ENCODE data around the gene KIAA0319L. TPM values are rescaled to one million over a fixed set of nuclear protein-coding genes. Genes with fewer than 3 reads are reported as not detected.
"Not testable (repeated sequence)": the region's sequence is repeated elsewhere in the genome, so short reads cannot be mapped to it uniquely, and the experiment has no call there.

Gene KIAA0319L
- total RNA-seq, 2 experiments from 2014 or later: 22.6 to 27.0 TPM

- CTCF ChIA-PET: interaction anchor here (1.4 kb wide), 1 partner anchor 93 kb away, joined by 3 read pairs; no protein-coding TSS in a partner anchor
- POLR2A ChIA-PET: no interaction called here
Measured at GRCh38 chr1:35475356-35475755, 81.8 kb downstream of the KIAA0319L start.

GRCh38 chr1:35473216-35473615, 84.0 kb downstream of the KIAA0319L start:
- CTCF ChIA-PET, POLR2A ChIA-PET: not testable (repeated sequence)

GRCh38 chr1:35470977-35471613, 86.1 kb downstream of the KIAA0319L start:
- POLR2A ChIA-PET: no interaction called here
- CTCF ChIA-PET: no interaction called here

GRCh38 chr1:35466120-35466519, 91.1 kb downstream of the KIAA0319L start:
- POLR2A ChIA-PET: no interaction called here

GRCh38 chr1:35463749-35464148, 93.5 kb downstream of the KIAA0319L start:
- CTCF ChIA-PET, POLR2A ChIA-PET: not testable (repeated sequence)

More at GRCh38 chr1:35466120-35466519, 91.1 kb downstream of the KIAA0319L start:
- CTCF ChIA-PET: no interaction called here

GRCh38 chr1:35463232-35463631, 94.0 kb downstream of the KIAA0319L start:
- POLR2A ChIA-PET: no interaction called here

GRCh38 chr1:35461966-35462651, 95.1 kb downstream of the KIAA0319L start:
- POLR2A ChIA-PET: no interaction called here
- CTCF ChIA-PET: no interaction called here

More at GRCh38 chr1:35463232-35463631, 94.0 kb downstream of the KIAA0319L start:
- CTCF ChIA-PET: no interaction called here

GRCh38 chr1:35460796-35461195, 96.4 kb downstream of the KIAA0319L start:
- POLR2A ChIA-PET: no interaction called here
- CTCF ChIA-PET: no interaction called here

GRCh38 chr1:35454616-35455015, 102.6 kb downstream of the KIAA0319L start:
- ChIA-PET POLR2A (no interaction called here), CTCF (interaction anchor here (0.6 to 1.4 kb wide), 3 partner anchors 103 to 135 kb away, joined by 3 to 4 read pairs (median 4); partner anchors contain the start of genes KIAA0319L and NCDN)

- ChIA-PET POLR2A (interaction anchor here (0.6 kb wide), 1 partner anchor 14 kb away, joined by 3 read pairs; no protein-coding TSS in a partner anchor), CTCF (interaction anchor here (1.4 to 6.0 kb wide), 2 partner anchors 103 to 111 kb away, joined by 4 to 42 read pairs; partner anchors contain the start of genes KIAA0319L and NCDN)
Measured at GRCh38 chr1:35454176-35454575, 103.0 kb downstream of the KIAA0319L start.

- ChIA-PET CTCF (interaction anchor here (0.8 to 6.0 kb wide), 4 partner anchors 93 to 116 kb away, joined by 4 to 42 read pairs (median 22); partner anchors contain the start of genes KIAA0319L and NCDN), POLR2A (no interaction called here)
Measured at GRCh38 chr1:35453031-35453430, 104.2 kb downstream of the KIAA0319L start.

GRCh38 chr1:35452106-35452774, 105.0 kb downstream of the KIAA0319L start:
- CTCF ChIA-PET: interaction anchor here (0.7 to 6.0 kb wide), 14 partner anchors 8 to 318 kb away, joined by 3 to 42 read pairs (median 8); partner anchors contain the start of genes CLSPN, KIAA0319L, NCDN and TFAP2E

GRCh38 chr1:35451125-35451528, 106.1 kb downstream of the KIAA0319L start:
- ChIA-PET POLR2A (interaction anchor here (0.6 to 0.9 kb wide), 2 partner anchors 106 to 184 kb away, joined by 3 to 4 read pairs; partner anchors contain the start of gene KIAA0319L), CTCF (interaction anchor here (1.0 to 6.0 kb wide), 21 partner anchors 9 to 319 kb away, joined by 3 to 42 read pairs (median 6); partner anchors contain the start of genes CLSPN, KIAA0319L, NCDN and TFAP2E)

More at GRCh38 chr1:35452106-35452774, 105.0 kb downstream of the KIAA0319L start:
- POLR2A ChIA-PET: interaction anchor here (0.5 kb wide), 1 partner anchor 431 kb away, joined by 3 read pairs; the partner anchor contains the start of gene AGO1

- ChIA-PET POLR2A (no interaction called here), CTCF (interaction anchor here (1.3 to 6.0 kb wide), 4 partner anchors 13 to 115 kb away, joined by 4 to 42 read pairs (median 8); no protein-coding TSS in a partner anchor)
Measured at GRCh38 chr1:35449334-35450008, 107.7 kb downstream of the KIAA0319L start.

- POLR2A ChIA-PET: no interaction called here
- CTCF ChIA-PET: interaction anchor here (1.3 to 6.0 kb wide), 2 partner anchors 12 to 117 kb away, joined by 4 to 42 read pairs; no protein-coding TSS in a partner anchor
Measured at GRCh38 chr1:35448344-35448801, 108.8 kb downstream of the KIAA0319L start.

- ChIA-PET POLR2A (interaction anchor here (0.6 kb wide), 1 partner anchor 312 kb away, joined by 5 read pairs; no protein-coding TSS in a partner anchor), CTCF (interaction anchor here (0.8 kb wide), 1 partner anchor 9 kb away, joined by 4 read pairs; no protein-coding TSS in a partner anchor)
Measured at GRCh38 chr1:35447278-35447677, 109.9 kb downstream of the KIAA0319L start.

GRCh38 chr1:35444519-35444774, 112.8 kb downstream of the KIAA0319L start:
- CTCF ChIA-PET: interaction anchor here (1.5 kb wide), 1 partner anchor 120 kb away, joined by 5 read pairs; no protein-coding TSS in a partner anchor
- POLR2A ChIA-PET: no interaction called here

GRCh38 chr1:35443768-35444518, 113.3 kb downstream of the KIAA0319L start:
- CTCF ChIA-PET: interaction anchor here (0.8 to 1.6 kb wide), 4 partner anchors 15 to 125 kb away, joined by 3 to 5 read pairs (median 4); no protein-coding TSS in a partner anchor
- POLR2A ChIA-PET: interaction anchor here (0.6 kb wide), 1 partner anchor 364 kb away, joined by 4 read pairs; no protein-coding TSS in a partner anchor

Data from activated CD8-positive, alpha-beta memory T cell treated with anti-CD3 and anti-CD28 coated beads for 36 hours (primary cell).